HG03432 (cell line): Measurements from ENCODE around the gene TSPAN15.
A peak's percentile ranks its signal among the peaks of the same experiment; 100 is the strongest.

Experiments
- ATAC-seq: cut with Tn5 transposase; IDR thresholded peaks from one replicate; pipeline ENCODE4 v1.9.1; 2021; ENCODE audit warnings: mild to moderate bottlenecking, moderate library complexity; ENCODE audit not compliant: unreplicated experiment

The TSPAN15 gene

DNA sequence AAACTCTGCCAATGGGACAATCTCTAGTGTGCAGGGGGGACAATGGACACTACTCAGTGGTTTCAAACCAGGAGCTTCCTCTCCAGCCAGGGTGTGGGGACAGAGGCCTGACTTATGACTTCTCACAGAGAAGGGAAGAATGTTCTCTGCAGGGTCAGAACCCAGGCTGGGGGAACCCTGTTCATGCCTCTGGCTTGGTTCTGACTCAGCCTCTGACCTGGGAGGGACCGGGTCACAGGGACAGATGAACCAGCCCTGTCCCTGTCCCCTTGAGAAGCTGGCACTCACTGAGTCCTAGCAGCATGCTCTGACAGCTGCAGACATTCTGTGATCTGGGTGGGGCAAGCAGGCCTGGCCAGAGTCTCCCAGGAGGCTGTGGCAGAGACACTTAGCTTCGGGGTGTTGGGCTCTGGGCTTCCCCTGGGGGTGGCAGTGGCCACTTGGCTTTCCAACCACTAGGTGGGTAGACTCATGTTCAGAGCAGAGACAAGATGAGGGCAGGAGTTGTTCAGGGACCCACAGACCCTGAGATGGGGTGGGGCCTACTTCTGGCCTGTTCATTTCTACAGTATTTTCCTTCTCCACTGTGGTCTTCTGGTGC, 13.6 kb downstream of the TSPAN15 start:
- peak; percentile 66 for ATAC-seq

DNA sequence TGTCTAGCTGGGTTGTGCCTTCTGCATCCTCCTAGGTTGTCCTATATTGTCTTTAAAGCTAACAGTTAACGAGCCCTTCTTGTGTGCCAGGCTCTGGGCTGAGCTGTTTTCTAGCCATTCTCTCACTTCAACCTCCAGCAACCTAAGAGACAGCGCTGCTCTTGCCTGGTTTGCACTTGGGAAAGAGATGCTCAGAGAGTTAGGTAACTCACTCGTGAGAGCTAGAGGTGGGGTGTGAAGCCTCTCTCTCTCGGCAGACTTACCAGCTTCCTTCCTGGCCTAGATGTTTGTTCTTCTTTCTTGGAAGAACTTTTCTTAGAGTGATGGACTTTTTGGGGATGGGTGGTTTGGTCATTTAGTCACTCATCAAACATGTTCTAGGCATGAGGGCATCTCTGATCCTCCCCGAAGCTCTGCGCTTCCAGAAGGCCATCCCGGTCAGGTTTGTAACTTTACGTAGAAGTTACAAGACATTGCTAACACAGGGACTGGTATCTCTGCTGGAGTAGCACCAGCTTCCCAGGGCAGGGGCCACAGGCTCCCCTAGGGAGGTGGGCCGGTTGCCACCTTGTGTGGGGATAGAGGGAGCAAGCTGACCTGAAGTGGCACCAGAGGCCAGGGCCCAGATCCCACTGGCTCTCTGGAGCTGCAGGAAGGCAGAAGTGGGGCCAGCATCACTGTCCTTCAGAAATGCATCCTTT, 14.3 kb downstream of the TSPAN15 start:
- ATAC-seq = peak; percentile 29

GRCh38 chr10:69466158-69466490, 14.9 kb downstream of the TSPAN15 start:
- ATAC-seq = no peak

DNA sequence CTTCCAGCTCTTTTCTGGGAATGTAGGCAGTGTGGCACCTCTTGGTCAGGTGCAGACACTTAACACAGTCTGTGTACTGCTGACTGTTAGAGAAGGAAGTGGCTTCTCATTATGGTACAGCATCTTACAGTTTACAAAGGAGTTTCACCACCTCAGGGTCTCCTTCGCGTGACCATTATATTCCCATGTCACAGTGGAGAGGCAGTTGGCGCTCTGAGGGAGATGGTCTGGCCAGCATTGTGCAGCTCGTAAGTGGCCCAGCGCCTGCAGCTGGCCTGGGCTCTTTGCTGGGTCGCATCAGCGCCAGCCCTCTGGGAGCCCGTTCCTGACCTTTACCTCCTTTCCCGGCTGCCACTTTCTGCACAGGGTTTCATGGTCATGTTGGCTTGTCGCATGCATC, 15.4 kb downstream of the TSPAN15 start:
- ATAC-seq = no peak

GRCh38 chr10:69467928-69468750, 16.9 kb downstream of the TSPAN15 start:
- ATAC-seq = no peak

DNA sequence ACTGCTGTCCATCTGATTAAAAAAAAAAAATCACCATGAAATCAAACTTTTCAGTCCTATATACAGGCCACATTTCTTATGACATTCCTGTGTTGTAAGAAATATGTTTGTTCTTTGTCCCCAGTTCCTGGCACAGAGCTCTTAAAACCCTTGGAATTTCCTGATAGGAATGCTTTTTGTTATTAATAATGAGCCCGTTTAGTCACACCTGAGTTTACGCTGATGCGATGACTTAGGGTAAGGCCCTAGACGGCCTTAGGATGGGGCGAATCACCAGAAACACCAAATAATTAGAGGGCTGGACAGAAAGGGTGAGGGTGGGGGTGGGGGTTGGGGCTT, 17.5 kb downstream of the TSPAN15 start:
- ATAC-seq = no peak

GRCh38 chr10:69469976-69470375, 18.7 kb downstream of the TSPAN15 start:
- no peak for ATAC-seq

DNA sequence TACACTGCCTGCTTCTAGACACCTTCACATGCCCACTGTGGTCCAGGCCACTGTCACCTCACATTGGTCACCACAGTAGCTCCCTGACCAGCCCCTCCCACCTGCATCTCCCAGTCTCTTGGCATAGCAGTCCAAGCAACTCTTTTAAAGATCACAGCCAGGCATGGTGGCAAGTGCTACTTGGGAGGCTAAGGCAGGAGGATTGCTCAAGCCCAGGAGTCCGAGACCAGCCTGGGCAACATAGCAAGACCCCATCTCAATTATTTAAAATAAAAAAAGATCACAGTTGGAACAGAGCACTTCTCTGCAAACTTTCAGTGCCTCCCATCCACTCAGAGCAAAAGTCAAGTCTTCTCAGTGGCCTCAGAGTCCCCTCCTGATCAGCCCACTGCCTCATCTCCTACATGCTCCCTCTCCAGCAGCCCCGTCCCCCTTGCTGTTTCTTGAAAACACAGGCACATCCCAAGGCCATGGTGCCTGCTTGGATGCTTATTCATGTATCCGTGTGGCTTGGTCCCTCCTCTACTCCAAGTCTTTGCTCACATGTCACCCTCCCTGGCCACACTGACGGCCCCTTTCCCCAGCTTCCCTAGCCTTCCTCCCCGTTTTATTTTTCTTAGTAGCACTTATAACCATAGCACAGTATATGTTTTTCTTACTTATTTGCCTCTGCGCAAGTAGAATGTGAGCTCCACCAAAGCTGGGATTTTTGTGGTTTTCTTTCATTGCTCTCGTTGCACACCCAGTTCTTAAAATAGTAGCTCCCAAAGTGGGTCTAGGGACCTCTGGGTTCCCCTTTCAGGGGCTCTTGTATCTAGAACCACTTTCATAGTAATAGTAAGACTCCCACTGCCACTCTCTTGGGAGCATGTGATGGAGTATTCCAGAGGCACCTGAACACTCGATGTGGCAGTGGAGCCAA, 19.5 kb downstream of the TSPAN15 start:
- no peak for ATAC-seq

GRCh38 chr10:69472142-69472541, 20.9 kb downstream of the TSPAN15 start:
- no peak for ATAC-seq

DNA sequence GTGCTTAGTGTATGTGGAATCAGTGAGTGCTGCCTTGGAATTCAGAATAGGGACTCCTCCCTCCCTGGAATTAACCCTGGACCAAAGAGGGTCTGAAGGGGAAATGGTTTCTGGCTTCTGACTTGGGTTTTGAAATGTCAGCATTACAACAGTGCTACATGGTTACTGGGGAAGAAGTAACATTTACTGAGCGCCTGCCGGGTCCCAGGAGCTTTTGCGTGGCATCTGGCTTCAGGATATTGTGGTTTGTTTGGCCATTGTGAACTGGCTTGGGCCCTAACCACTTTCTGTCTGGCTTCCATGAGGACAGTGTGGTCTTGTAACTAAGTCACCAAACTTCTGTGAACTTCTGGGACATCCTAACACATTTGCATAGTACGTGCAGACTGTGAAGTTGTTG, 21.3 kb downstream of the TSPAN15 start:
- ATAC-seq = no peak

- ATAC-seq = no peak
Measured at GRCh38 chr10:69473304-69473990, 22.2 kb downstream of the TSPAN15 start.

GRCh38 chr10:69474742-69475432, 23.6 kb downstream of the TSPAN15 start:
- no peak for ATAC-seq

- ATAC-seq = no peak
Measured at GRCh38 chr10:69475433-69475830, 24.2 kb downstream of the TSPAN15 start.

- no peak for ATAC-seq
Measured at GRCh38 chr10:69477968-69478597, 26.8 kb downstream of the TSPAN15 start.

- ATAC-seq = no peak
Measured at GRCh38 chr10:69479240-69480067, 28.2 kb downstream of the TSPAN15 start.

- no peak for ATAC-seq
Measured at GRCh38 chr10:69480068-69480412, 28.8 kb downstream of the TSPAN15 start.

- no peak for ATAC-seq
Measured at GRCh38 chr10:69481305-69481704, 30.0 kb downstream of the TSPAN15 start.

DNA sequence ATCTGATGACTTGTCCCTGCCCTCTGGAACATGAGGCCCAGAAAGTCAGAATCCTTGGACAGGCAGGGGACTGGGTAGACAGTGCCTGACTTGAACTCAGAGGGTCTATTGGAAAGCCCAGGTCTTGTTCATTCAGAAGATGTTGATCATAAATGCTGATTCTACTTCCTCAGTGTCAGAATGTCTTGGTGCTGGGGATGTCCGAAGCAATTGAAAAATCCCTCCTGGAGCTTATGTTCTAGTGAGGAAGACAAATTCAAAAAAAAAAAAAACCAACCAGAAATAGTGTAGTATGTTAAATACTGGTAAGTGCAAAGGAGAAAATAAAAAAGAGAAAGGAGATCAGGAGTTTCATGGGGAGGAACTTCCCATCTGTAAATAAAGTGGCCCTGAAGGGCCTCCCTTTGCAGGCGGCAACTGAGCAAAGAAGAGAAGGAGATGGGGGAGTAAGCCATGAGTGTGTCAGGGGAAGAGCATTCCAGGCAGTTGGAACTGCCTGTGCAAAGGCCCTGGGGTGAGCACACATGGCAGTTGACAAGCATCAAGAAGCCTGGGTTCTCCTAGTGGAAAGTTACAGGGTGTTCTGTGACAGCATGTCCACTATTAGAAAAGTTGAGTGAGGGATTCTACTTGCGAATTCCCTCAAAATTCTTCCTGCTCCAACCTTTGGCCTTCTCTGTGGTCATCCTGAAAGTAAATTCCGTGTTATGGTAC, 30.7 kb downstream of the TSPAN15 start:
- ATAC-seq = no peak
